ENCODE measurements around the gene ZNF775.

ZNF775 gene

GRCh38 chr7:150369748-150370501 lies 9.2 kb upstream of the ZNF775 start:
- DNase-seq: no peak

GRCh38 chr7:150370612-150371071 lies 8.5 kb upstream of the ZNF775 start:
- DNase-seq: no peak

GRCh38 chr7:150371131-150371995 lies 7.8 kb upstream of the ZNF775 start:
- no peak for DNase-seq

GRCh38 chr7:150371996-150372270 lies 7.2 kb upstream of the ZNF775 start:
- DNase-seq: no peak

- DNase-seq: no peak
These were observed 6.7 kb upstream of the ZNF775 start for GRCh38 chr7:150372271-150373048.

GRCh38 chr7:150373049-150373801 lies 5.9 kb upstream of the ZNF775 start:
- DNase-seq: no peak

- no peak for DNase-seq
These were observed 5.1 kb upstream of the ZNF775 start for GRCh38 chr7:150374026-150374425.

- no peak for DNase-seq
These were observed 4.7 kb upstream of the ZNF775 start for GRCh38 chr7:150374472-150374871.

GRCh38 chr7:150375662-150376521 lies 3.2 kb upstream of the ZNF775 start:
- DNase-seq: no peak

- DNase-seq: no peak
These were observed 2.6 kb upstream of the ZNF775 start for GRCh38 chr7:150376560-150376959.

GRCh38 chr7:150377196-150377595 lies 1.9 kb upstream of the ZNF775 start:
- DNase-seq: no peak

- no peak for DNase-seq
These were observed 1.5 kb upstream of the ZNF775 start for GRCh38 chr7:150377635-150378034.

- DNase-seq: peak; percentile 29 to 46
These were observed 846 bp upstream of the ZNF775 start for GRCh38 chr7:150378115-150378852.

- DNase-seq: peak; percentile 14 to 58
These were observed 580 bp downstream of the ZNF775 start for GRCh38 chr7:150379441-150380379.

- no peak for DNase-seq
These were observed 1.3 kb downstream of the ZNF775 start for GRCh38 chr7:150380463-150380862.

GRCh38 chr7:150381096-150381495 lies 2.0 kb downstream of the ZNF775 start:
- DNase-seq: no peak

- no peak for DNase-seq
These were observed 2.6 kb downstream of the ZNF775 start for GRCh38 chr7:150381785-150382122.

- DNase-seq: no peak
These were observed 3.2 kb downstream of the ZNF775 start for GRCh38 chr7:150382123-150382843.

GRCh38 chr7:150382844-150383225 lies 3.7 kb downstream of the ZNF775 start:
- DNase-seq: no peak

All from AML-193 (cell line).